ENCODE results near the gene NR5A2.

NR5A2 gene

GRCh38 chr1:200027264-200027823 lies at the start of gene NR5A2:
NR5A2 (plus strand) TSS chr1:200027710; CDS start chr1:200027848, 138 bp downstream.
- H3K4me3 ChIP-seq (ENCODE audit: low read length) = no peak within 1 kb of the TSS; the same call in 1 of the 2 replicates
- TF ChIP-seq, protein P1, sequence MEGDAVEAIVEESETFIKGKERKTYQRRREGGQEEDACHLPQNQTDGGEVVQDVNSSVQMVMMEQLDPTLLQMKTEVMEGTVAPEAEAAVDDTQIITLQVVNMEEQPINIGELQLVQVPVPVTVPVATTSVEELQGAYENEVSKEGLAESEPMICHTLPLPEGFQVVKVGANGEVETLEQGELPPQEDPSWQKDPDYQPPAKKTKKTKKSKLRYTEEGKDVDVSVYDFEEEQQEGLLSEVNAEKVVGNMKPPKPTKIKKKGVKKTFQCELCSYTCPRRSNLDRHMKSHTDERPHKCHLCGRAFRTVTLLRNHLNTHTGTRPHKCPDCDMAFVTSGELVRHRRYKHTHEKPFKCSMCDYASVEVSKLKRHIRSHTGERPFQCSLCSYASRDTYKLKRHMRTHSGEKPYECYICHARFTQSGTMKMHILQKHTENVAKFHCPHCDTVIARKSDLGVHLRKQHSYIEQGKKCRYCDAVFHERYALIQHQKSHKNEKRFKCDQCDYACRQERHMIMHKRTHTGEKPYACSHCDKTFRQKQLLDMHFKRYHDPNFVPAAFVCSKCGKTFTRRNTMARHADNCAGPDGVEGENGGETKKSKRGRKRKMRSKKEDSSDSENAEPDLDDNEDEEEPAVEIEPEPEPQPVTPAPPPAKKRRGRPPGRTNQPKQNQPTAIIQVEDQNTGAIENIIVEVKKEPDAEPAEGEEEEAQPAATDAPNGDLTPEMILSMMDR (conservative IDR thresholded peaks at IDR 0.05; ENCODE audit: low read length) = no peak
- DNase-seq (ENCODE audit: low read depth) = no peak

DNA sequence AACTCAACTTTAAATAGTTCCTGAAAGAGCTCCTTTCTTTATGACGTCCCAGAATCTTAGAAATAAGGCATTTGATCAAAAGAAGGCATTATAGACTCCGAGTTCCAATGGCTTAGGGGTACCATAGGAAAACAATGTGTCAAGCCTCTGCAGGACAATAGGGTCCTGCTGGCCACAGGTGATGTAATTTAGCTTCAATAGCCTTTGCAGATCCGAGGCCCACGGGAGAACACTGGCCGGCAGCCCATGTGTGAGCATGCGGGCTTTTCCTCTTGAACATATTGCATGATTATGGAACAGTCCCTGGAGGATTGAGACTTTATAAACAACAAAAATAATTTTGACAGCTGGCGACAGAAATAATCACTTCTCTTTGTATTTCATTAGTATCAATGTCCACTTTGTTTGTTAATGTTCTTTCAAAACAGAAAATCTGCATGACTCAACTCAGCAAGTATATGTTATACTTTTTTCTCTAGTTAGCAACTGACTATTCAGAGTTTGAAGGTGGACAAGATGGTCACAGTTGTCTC lies 49.0 kb upstream of the NR5A2 start:
- H3K4me3 ChIP-seq (ENCODE audit: low read length) = no peak overlapping the region
- TF ChIP-seq, protein P1 (conservative IDR thresholded peaks at IDR 0.05; ENCODE audit: low read length) = no peak
- DNase-seq (ENCODE audit: low read depth) = peak; percentile 5

- TF ChIP-seq, protein P1 (conservative IDR thresholded peaks at IDR 0.05; ENCODE audit: low read length) = no peak
Measured at GRCh38 chr1:199979071-199979470, 48.4 kb upstream of the NR5A2 start.

GRCh38 chr1:199981584-199981983 lies 45.9 kb upstream of the NR5A2 start:
- no peak overlapping the region for H3K4me3 ChIP-seq (ENCODE audit: low read length)
- TF ChIP-seq, protein P1 (conservative IDR thresholded peaks at IDR 0.05; ENCODE audit: low read length) = no peak
- no peak for DNase-seq (ENCODE audit: low read depth)

More at GRCh38 chr1:199979071-199979470, 48.4 kb upstream of the NR5A2 start:
- H3K4me3 ChIP-seq (ENCODE audit: low read length) = no peak overlapping the region
- no peak for DNase-seq (ENCODE audit: low read depth)

DNA sequence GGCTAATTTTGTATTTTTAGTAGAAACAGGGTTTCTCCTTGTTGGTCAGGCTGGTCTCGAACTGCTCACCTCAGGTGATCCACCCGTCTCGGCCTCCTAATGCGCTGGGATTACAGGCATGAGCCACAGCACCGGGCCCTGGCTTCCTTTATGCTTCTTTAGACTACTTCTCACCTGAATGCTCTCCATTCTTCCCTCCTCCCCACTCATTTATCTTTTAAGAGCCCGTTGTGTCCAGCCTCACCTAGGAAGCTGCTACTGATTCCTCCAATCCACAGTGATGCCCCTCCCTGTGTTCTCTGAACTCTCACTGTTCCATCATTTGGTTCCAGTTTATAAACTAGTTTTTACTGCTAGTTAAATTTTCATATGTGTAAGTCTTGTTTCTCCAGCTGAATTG lies 44.9 kb upstream of the NR5A2 start:
- TF ChIP-seq, protein P1 (conservative IDR thresholded peaks at IDR 0.05; ENCODE audit: low read length) = no peak
- no peak overlapping the region for H3K4me3 ChIP-seq (ENCODE audit: low read length)
- no peak for DNase-seq (ENCODE audit: low read depth)

- no peak overlapping the region for H3K4me3 ChIP-seq (ENCODE audit: low read length)
- DNase-seq (ENCODE audit: low read depth) = no peak
- TF ChIP-seq, protein P1 (conservative IDR thresholded peaks at IDR 0.05; ENCODE audit: low read length) = no peak
Measured at GRCh38 chr1:199983531-199983930, 44.0 kb upstream of the NR5A2 start.

DNA sequence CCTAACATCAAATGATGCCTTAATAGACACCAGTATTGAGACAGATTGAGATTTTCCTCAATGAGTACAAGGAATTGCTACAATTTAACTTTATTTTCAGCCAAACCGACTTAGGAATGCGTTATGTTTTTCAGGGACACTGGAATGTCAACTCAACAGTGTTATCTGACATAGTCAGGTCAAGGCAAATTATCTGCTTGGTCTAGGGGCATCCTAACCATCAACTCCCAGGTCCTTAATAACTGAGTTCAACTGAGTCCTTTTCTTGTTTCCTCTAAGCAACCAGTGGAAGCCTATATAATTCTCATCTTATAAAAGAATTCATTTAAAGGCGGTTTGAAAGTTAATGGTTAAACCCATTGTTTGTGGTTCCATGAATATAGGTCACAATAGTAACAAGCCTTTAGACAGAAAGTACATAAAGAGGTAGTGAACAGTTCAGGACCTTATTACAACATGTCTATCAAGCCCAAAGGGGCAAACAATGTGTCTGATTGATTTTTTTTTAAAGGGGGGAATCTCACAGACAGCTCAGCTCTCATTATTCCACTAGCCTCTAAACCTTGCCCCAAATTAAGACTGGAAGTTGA lies 32.3 kb upstream of the NR5A2 start:
- no peak overlapping the region for H3K4me3 ChIP-seq (ENCODE audit: low read length)
- DNase-seq (ENCODE audit: low read depth) = no peak
- TF ChIP-seq, protein P1 (conservative IDR thresholded peaks at IDR 0.05; ENCODE audit: low read length) = no peak

Data from AG10803 (cell line).